ENCODE measurements around the gene KNTC1. TPM values are rescaled to one million over a fixed set of nuclear protein-coding genes. Genes with fewer than 3 reads are reported as not detected.

The KNTC1 gene
- total and polyA plus RNA-seq, 2 of the 13 experiments (the other 11 are each of a cell fraction or from before 2014, with no cell fraction given), result 45.1 to 57.6 TPM

DNA sequence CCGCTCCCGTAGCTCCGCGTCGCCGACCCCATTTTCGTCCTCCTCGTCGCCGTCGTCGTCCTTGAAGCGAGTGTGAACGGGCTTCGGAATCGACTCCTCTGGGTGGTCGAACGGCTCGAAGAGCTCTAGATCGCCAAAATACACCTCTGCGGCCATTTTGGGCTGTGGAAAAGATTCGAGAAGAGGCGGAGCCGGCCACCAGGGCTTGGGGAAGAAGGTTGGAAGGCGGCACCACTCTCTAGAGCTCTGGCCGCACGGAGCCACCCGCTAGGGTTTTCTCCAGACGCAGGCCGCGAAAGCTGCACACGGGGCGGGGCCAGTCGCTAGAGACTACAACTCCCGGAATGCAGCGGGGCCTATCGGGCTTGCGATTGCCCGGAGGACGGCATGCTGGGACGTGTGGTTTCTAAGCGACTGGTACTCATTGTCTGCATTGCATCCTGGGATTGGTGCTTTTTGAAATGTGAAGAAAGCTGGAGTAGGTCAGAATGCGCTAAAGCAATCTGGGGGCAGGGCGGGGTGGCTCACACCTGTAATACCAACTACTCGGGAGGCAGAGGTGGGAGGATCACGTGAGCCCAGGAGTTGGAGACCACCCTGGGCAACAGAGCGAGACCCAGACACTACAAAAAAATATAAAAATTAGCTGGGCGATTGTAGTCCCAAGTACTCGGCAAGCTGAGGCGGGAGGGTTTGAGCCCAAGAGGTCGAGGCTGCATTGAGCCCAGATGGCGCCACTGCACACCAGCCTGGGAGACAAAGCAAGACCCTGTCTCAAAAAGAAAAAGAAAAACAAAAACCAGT is 26.2 kb upstream of the KNTC1 start, which contains the start of gene ZCCHC8 (continued):
- peak; percentile 67 for TF ChIP-seq XRCC5 (optimal IDR thresholded peaks at IDR 0.05; ENCODE audit: low read length)
- TF ChIP-seq, protein P1, sequence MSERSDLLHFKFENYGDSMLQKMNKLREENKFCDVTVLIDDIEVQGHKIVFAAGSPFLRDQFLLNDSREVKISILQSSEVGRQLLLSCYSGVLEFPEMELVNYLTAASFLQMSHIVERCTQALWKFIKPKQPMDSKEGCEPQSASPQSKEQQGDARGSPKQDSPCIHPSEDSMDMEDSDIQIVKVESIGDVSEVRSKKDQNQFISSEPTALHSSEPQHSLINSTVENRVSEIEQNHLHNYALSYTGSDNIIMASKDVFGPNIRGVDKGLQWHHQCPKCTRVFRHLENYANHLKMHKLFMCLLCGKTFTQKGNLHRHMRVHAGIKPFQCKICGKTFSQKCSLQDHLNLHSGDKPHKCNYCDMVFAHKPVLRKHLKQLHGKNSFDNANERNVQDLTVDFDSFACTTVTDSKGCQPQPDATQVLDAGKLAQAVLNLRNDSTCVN (CRISPR knock-in tag; IDR thresholded peaks at IDR 0.05; ENCODE audit: borderline replicate concordance), result peak; percentile 85
- no peak for TF ChIP-seq NONO (IDR thresholded peaks at IDR 0.05)
- 0 out of 2 replicates have a peak, but pooled peaks have one; percentile 41 for TF ChIP-seq NONO (CRISPR knock-in tag; conservative IDR thresholded peaks at IDR 0.05)
- TF ChIP-seq, protein P2, sequence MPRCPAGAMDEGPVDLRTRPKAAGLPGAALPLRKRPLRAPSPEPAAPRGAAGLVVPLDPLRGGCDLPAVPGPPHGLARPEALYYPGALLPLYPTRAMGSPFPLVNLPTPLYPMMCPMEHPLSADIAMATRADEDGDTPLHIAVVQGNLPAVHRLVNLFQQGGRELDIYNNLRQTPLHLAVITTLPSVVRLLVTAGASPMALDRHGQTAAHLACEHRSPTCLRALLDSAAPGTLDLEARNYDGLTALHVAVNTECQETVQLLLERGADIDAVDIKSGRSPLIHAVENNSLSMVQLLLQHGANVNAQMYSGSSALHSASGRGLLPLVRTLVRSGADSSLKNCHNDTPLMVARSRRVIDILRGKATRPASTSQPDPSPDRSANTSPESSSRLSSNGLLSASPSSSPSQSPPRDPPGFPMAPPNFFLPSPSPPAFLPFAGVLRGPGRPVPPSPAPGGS (CRISPR knock-in tag; IDR thresholded peaks at IDR 0.05), result 0 out of 2 replicates have a peak, but pooled peaks have one; percentile 64
- TF ChIP-seq, protein P3, sequence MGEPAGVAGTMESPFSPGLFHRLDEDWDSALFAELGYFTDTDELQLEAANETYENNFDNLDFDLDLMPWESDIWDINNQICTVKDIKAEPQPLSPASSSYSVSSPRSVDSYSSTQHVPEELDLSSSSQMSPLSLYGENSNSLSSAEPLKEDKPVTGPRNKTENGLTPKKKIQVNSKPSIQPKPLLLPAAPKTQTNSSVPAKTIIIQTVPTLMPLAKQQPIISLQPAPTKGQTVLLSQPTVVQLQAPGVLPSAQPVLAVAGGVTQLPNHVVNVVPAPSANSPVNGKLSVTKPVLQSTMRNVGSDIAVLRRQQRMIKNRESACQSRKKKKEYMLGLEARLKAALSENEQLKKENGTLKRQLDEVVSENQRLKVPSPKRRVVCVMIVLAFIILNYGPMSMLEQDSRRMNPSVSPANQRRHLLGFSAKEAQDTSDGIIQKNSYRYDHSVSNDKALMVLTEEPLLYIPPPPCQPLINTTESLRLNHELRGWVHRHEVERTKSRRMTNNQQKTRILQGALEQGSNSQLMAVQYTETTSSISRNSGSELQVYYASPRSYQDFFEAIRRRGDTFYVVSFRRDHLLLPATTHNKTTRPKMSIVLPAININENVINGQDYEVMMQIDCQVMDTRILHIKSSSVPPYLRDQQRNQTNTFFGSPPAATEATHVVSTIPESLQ (CRISPR knock-in tag; conservative IDR thresholded peaks at IDR 0.05), result no peak
- TF ChIP-seq, protein P4, sequence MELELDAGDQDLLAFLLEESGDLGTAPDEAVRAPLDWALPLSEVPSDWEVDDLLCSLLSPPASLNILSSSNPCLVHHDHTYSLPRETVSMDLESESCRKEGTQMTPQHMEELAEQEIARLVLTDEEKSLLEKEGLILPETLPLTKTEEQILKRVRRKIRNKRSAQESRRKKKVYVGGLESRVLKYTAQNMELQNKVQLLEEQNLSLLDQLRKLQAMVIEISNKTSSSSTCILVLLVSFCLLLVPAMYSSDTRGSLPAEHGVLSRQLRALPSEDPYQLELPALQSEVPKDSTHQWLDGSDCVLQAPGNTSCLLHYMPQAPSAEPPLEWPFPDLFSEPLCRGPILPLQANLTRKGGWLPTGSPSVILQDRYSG (CRISPR knock-in tag; IDR thresholded peaks at IDR 0.05), result 0 out of 2 replicates have a peak, but pooled peaks have one; percentile 44
- no peak for TF ChIP-seq NR2F2 (IDR thresholded peaks at IDR 0.05; ENCODE audit: borderline replicate concordance, low read depth)
- TF ChIP-seq AGO1 (IDR thresholded peaks at IDR 0.05; ENCODE audit: low read depth, low read length, poor library complexity, severe bottlenecking), result peak; percentile 32
- peak; percentile 86 for TF ChIP-seq SAP130 (CRISPR knock-in tag; IDR thresholded peaks at IDR 0.05; ENCODE audit: low read depth)
- TF ChIP-seq MNT (IDR thresholded peaks at IDR 0.05), result peak; percentile 18; the same call in 1 of the 2 replicates
- no peak for TF ChIP-seq PHB2 (IDR thresholded peaks at IDR 0.05; ENCODE audit: partially characterized antibody)
- TF ChIP-seq THAP9 (CRISPR knock-in tag; IDR thresholded peaks at IDR 0.05; ENCODE audit: borderline replicate concordance), result peak; percentile 54; the same call in 1 of the 2 replicates
- TF ChIP-seq LCORL (IDR thresholded peaks at IDR 0.05), result no peak
- peak; percentile 91 for TF ChIP-seq LCORL (CRISPR knock-in tag; IDR thresholded peaks at IDR 0.05)
- TF ChIP-seq ZNF460 (CRISPR knock-in tag; IDR thresholded peaks at IDR 0.05; ENCODE audit: borderline replicate concordance), result peak; percentile 96
- peak; percentile 83 for TF ChIP-seq KMT2A (CRISPR knock-in tag; IDR thresholded peaks at IDR 0.05)

All from HepG2 (cell line).